GM13977 (cell line): ENCODE measurements around the gene SNX8.

Source experiments
- DNase-seq: peaks from one replicate; pipeline ENCODE4 v3.0.0; 2012; ENCODE audit warnings: low spot score
- in situ Hi-C: fragments of 300-500 bp; cut with MboI; formaldehyde crosslinking; loops from one replicate; pipeline ENCODE4 v1.12.0; 2022; ENCODE audit warnings: low sequenced_read_pairs, low pct_unique_long_range_greater_than_20kb, mixed read lengths, inconsistent platforms; ENCODE audit not compliant: unreplicated experiment
- TF ChIP-seq, protein P1 (sequence below): IDR thresholded peaks from 2 replicates; pipeline ENCODE4 v1.5.1; 2012; ENCODE audit warnings: mild to moderate bottlenecking, control low read depth; ENCODE audit not compliant: insufficient read depth; ENCODE audit errors: extremely low read depth, missing control alignments

SNX8 gene

GRCh38 chr7:2281541-2281940 lies 32.7 kb downstream of the SNX8 start:
- DNase-seq: no peak
- TF ChIP-seq, protein P1, sequence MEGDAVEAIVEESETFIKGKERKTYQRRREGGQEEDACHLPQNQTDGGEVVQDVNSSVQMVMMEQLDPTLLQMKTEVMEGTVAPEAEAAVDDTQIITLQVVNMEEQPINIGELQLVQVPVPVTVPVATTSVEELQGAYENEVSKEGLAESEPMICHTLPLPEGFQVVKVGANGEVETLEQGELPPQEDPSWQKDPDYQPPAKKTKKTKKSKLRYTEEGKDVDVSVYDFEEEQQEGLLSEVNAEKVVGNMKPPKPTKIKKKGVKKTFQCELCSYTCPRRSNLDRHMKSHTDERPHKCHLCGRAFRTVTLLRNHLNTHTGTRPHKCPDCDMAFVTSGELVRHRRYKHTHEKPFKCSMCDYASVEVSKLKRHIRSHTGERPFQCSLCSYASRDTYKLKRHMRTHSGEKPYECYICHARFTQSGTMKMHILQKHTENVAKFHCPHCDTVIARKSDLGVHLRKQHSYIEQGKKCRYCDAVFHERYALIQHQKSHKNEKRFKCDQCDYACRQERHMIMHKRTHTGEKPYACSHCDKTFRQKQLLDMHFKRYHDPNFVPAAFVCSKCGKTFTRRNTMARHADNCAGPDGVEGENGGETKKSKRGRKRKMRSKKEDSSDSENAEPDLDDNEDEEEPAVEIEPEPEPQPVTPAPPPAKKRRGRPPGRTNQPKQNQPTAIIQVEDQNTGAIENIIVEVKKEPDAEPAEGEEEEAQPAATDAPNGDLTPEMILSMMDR: no peak
- in situ Hi-C loops: no loop called here

DNA sequence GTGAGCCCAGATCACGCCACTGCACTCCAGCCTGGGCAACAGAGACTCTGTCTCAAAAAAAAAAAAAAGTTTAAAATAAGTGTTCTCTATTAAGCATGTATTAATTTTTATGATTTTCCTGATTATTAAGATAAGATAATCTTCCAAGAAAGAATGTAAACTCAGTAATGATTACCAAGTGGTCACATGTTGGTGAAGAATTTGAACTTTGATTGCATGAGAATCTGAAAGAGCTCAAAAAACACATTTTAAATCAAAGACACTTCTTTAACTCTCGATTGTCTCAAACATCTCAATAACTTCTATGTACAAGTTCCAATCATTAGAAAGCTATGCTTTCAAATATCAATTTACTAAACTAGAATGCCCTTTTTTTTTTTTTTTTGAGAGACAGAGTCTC lies 33.8 kb downstream of the SNX8 start:
- TF ChIP-seq, protein P1: no peak
- in situ Hi-C loops: no loop called here

GRCh38 chr7:2279896-2280295 lies 34.3 kb downstream of the SNX8 start:
- TF ChIP-seq, protein P1: no peak

More for the DNA sequence above, 33.8 kb downstream of the SNX8 start:
- no peak for DNase-seq

GRCh38 chr7:2278026-2278425 lies 36.2 kb downstream of the SNX8 start:
- TF ChIP-seq, protein P1: no peak
- DNase-seq: no peak
- in situ Hi-C loops: no loop called here

More at GRCh38 chr7:2279896-2280295, 34.3 kb downstream of the SNX8 start:
- no peak for DNase-seq
- in situ Hi-C loops: no loop called here

- TF ChIP-seq, protein P1: no peak
- in situ Hi-C loops: no loop called here
- DNase-seq: peak; percentile 9
Measured at GRCh38 chr7:2276107-2276506, 38.1 kb downstream of the SNX8 start.

DNA sequence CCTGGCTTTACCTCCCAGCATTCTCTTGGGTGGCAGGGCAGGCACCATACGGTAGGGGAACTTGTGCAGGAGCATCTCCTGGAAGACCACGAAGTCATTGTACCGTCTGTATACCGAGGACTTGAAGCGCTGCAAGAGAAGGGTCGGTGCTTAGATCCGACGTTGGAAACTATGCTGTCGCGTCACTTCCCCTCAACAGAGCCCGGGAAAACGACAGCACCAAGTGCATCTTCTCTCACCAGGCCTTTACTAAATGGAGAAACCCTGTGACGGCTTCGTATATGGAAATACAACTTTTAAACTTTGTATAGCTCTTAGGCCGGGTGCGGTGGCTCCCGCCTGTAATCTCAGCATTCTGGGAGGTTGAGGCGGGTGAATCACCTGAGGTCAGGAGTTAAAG lies 39.1 kb downstream of the SNX8 start:
- DNase-seq: peak; percentile 2

DNA sequence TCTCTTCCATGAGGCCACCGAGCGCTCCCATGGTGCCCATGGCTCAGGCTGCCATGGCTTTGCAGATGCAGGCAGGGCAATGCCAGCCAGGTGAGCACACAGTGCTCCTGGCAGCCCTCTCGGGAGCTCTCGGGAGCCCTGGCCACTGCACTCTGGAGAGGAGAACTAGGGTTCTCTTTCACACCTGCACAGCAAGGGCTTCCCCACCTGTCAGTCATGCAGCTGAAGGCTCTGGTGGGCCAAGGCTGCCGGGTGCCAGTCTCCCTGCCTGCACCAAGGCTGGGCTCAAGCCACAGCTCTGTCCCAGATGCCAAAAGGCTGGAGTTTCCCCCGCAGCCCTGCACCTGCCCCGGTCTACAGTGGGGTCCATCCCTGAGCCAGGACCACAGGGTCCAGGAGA lies 39.6 kb downstream of the SNX8 start:
- in situ Hi-C loops: no loop called here
- no peak for DNase-seq
- TF ChIP-seq, protein P1: no peak

More for the DNA sequence above, 39.1 kb downstream of the SNX8 start:
- TF ChIP-seq, protein P1: no peak
- in situ Hi-C loops: no loop called here
